IPS-20b (cell line): ENCODE measurements around the gene GNAQ.

Source experiments
- H3K27ac ChIP-seq: one replicate; pipeline ENCODE4 v1.5.1; 2013; ENCODE audit warnings: low read length
- H3K27me3 ChIP-seq: 2 replicates; pipeline ENCODE4 v1.6.1; 2013; ENCODE audit warnings: mild to moderate bottlenecking, low read length, inconsistent platforms; ENCODE audit not compliant: insufficient read depth
- H3K36me3 ChIP-seq: 2 replicates; pipeline ENCODE4 v1.6.1; 2013; ENCODE audit warnings: low read depth, mild to moderate bottlenecking, inconsistent platforms, low read length, moderate library complexity; ENCODE audit not compliant: insufficient read depth
- H3K4me1 ChIP-seq: 2 replicates; pipeline ENCODE4 v1.6.1; 2013; ENCODE audit warnings: mild to moderate bottlenecking, control low read depth, inconsistent platforms, low read length, moderate library complexity; ENCODE audit not compliant: insufficient read depth
- H3K4me3 ChIP-seq: 2 replicates; pipeline ENCODE4 v1.5.1; 2013; ENCODE audit warnings: mild to moderate bottlenecking, low read length, inconsistent platforms
- H3K9ac ChIP-seq: 2 replicates; pipeline ENCODE4 v1.6.1; 2013; ENCODE audit warnings: low read depth, mild to moderate bottlenecking, inconsistent platforms, low read length, moderate library complexity
- H3K9me3 ChIP-seq: 2 replicates; pipeline ENCODE4 v1.6.1; 2013; ENCODE audit warnings: mild to moderate bottlenecking, low read depth, low read length, inconsistent platforms; ENCODE audit not compliant: insufficient read depth

GNAQ gene

DNA sequence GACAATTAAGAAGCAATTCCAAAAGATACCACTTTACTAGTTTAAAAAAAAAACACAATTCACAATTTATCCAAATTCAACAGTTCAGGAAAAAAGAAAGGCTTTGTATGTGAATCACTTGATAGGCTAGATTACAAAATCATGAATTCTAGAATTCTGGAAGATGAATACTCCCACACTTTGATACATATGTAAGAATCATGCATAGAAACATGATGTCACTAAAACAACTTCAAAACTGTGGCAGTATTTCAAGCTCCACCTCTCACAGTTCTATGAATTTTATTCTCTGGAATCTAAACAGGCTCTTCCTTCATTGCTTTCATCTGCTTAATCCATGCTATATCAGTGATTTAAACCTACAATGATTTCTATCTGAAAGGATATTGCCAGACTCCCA, 51.0 kb downstream of the GNAQ start:
- Histone ChIP-seq H3K27ac (no peak overlapping the region), H3K9ac (no peak overlapping the region), H3K27me3 (no peaks in the 10 kb centered on the region), H3K36me3 (no peaks in the 10 kb centered on the region), H3K9me3 (no peaks in the 10 kb centered on the region), H3K4me3 (no peak overlapping the region), H3K4me1 (peaks cover 25% of the 10 kb centered on the region)

DNA sequence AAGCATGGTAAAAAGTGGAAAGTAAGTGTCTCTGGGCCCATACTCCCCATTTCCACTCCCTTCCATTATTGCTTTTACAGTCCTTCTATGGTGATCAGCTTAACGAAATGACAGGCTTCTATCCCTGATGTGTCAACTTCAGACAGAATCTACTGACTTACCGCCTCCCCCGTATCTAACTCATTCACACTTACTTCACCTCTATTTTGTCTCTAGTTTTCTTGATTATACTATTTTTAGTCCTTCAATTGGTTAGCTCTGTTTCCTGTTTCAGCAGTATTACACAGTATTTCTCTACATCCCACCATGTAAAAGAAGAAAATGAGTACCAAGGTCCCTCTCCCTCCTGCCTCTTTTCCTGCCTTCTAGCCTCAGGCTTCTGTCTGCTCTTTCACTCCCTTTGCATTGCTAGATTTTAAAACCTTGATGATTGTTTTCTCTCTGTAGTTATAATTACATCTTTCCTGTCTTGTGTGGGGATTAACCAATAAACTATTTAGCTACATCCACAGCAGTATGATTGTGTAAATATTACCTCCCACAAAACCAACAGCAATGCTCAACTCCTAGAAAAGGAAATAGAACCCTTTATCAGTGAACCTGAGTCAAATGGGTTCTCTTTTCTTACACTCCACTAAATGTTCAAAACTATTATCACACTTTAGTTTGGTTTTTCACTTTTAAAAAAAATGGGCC, 53.4 kb downstream of the GNAQ start:
- Histone ChIP-seq H3K27ac (no peak overlapping the region), H3K4me3 (no peak overlapping the region), H3K4me1 (peaks cover 37% of the 10 kb centered on the region), H3K9ac (no peak overlapping the region), H3K27me3 (no peaks in the 10 kb centered on the region), H3K36me3 (no peaks in the 10 kb centered on the region), H3K9me3 (no peaks in the 10 kb centered on the region)

DNA sequence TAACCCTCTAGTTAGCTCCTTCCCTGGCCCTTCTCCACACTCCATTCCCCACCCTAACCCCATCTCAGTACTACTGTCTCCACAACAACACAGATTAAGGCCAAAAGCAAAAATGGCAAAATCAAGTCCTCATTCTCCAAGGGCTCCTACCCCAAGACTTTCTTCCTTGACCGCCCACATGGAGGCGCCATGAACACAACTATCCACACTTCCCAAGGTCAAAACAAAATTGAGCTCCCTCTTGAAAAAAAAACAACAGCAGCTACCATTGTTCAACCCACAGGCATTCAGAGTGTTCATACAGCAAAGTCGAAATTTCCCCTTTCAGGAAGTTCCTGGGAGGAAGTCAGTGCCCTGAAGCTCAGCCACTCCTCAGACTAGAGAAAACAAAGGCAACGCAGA, 54.4 kb downstream of the GNAQ start:
- Histone ChIP-seq H3K36me3 (no peaks in the 10 kb centered on the region), H3K4me3 (no peak overlapping the region), H3K27ac (no peak overlapping the region), H3K9ac (no peak overlapping the region), H3K4me1 (peaks cover 37% of the 10 kb centered on the region), H3K9me3 (no peaks in the 10 kb centered on the region), H3K27me3 (no peaks in the 10 kb centered on the region)

DNA sequence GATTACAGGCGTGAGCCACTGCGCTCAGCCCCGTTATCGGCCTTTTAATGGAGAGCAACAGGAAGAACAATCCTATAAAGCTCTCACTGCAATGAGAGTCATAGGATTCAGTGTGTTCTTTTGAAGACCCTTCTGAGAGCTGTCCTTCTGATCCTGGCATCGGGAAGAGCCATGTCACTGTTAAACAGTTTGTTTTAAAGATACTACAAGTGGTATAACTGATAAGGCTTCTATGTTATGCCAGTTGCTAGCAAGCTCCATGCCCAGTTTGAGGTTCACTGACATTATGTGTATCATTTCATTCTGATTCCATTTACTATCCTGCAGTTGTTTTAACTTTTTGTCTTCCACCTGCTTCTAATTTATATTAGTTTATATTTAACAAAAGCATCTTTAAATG, 55.8 kb downstream of the GNAQ start:
- no peak overlapping the region for H3K27ac ChIP-seq
- peaks cover 33% of the 10 kb centered on the region for H3K4me1 ChIP-seq
- no peak overlapping the region for H3K9ac ChIP-seq
- no peaks in the 10 kb centered on the region for H3K36me3 ChIP-seq
- H3K27me3 ChIP-seq, result no peaks in the 10 kb centered on the region
- no peaks in the 10 kb centered on the region for H3K9me3 ChIP-seq
- H3K4me3 ChIP-seq, result no peak overlapping the region

DNA sequence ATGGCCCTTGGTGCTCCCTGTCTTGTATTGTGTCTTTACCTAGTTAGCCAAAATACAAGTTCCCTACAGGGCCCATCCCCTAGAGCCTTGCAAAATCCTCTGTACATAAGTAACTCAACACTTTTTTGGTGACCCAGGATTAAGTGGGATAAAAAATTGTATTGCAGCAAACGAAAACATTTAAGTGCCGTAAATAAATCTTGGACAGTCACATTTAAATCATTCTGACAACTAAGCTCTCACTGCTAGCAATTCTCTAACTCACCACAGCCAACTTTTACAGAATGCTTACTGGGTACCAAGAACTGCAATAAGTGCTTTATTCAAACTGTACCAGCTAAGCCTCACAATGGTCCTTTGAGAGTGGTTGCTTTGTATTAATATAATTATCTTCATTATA, 56.6 kb downstream of the GNAQ start:
- no peaks in the 10 kb centered on the region for H3K9me3 ChIP-seq
- H3K4me3 ChIP-seq, result no peak overlapping the region
- H3K4me1 ChIP-seq, result peaks cover 33% of the 10 kb centered on the region
- H3K9ac ChIP-seq, result no peak overlapping the region
- no peak overlapping the region for H3K27ac ChIP-seq
- H3K36me3 ChIP-seq, result no peaks in the 10 kb centered on the region
- H3K27me3 ChIP-seq, result no peaks in the 10 kb centered on the region

DNA sequence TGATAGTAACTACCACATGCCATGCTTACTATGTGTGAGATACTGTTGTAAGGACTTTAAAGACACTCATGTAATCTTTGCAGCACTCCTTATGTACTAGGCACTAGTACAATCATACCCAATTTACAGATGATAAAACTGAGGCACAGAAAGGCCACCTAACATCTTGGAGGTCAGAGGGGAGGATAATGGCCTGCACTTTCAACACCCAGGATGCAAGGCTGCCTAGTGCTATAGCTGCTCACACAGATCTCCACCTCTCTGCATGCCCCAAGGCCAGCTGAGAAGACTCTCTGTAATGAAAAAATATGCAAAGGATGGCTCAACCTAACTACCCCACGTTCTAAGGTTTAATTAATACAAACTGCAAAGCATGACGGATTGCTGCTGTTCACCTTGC, 57.2 kb downstream of the GNAQ start:
- peaks cover 27% of the 10 kb centered on the region for H3K4me1 ChIP-seq
- H3K4me3 ChIP-seq, result no peak overlapping the region
- H3K27ac ChIP-seq, result no peak overlapping the region
- H3K36me3 ChIP-seq, result no peaks in the 10 kb centered on the region
- no peak overlapping the region for H3K9ac ChIP-seq
- H3K9me3 ChIP-seq, result no peaks in the 10 kb centered on the region
- H3K27me3 ChIP-seq, result no peaks in the 10 kb centered on the region

DNA sequence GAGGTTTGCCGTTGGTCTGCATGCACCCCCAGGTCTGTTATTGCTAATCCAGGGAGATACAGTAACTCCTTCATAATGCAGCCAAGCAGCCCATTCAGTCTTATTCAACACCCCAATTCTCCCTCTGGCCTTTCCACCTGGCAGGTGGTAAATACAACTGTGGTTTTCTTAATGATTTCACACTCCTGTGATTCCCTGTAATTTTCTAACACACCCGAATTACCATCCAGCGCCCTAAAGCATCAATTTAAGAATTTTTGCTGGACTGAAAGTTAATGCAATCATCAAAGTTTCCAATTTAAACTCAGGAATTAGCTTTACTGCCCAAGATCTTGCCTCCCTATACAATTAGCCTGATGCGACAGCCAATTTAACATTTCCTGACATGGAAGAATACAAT, 62.5 kb downstream of the GNAQ start:
- Histone ChIP-seq H3K9ac (no peak overlapping the region), H3K9me3 (no peaks in the 10 kb centered on the region), H3K4me3 (no peak overlapping the region), H3K27me3 (no peaks in the 10 kb centered on the region), H3K36me3 (no peaks in the 10 kb centered on the region), H3K27ac (no peak overlapping the region), H3K4me1 (peaks cover 10% of the 10 kb centered on the region)

DNA sequence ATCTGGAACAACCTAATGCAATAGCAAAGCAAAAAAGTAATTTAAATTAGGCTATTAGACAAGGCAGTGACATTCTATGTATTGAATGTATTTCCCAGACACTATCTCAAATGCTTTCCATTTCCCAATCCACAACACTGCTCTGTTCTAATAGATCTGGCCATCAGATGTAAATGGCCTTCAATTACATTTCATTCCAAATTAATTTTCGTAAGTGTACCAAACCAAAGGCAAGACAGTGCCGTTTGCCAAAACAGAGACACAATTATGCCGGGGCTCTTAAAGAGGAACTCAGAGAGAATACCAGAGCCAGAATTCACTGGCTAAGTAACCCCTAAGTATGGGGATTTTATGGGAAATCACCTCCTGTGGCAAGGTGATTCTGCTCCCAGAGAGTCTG, 63.1 kb downstream of the GNAQ start:
- H3K9me3 ChIP-seq, result no peaks in the 10 kb centered on the region
- no peak overlapping the region for H3K9ac ChIP-seq
- H3K27me3 ChIP-seq, result no peaks in the 10 kb centered on the region
- no peaks in the 10 kb centered on the region for H3K36me3 ChIP-seq
- no peak overlapping the region for H3K27ac ChIP-seq
- no peak overlapping the region for H3K4me3 ChIP-seq
- peaks cover 9% of the 10 kb centered on the region; the same call in 1 of the 2 replicates for H3K4me1 ChIP-seq

DNA sequence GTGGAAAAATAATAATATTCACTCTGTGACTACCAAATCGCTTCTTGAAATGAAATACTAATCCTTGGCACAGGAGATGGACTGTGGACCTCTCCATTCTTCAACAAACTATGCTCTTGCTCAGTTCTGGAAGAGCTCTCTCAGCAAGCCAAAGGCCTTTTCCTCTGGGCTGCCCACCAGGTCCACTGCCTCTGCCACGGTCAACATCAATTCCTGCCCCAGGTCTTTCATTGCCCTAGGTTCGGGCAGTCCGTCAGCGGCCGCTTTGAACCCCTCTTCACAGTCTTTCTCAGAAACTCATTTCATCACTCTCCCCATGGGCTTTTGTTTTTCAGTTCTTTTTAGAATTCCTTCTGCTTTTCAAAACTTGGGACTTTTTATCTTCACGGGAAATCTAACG, 64.9 kb downstream of the GNAQ start:
- Histone ChIP-seq H3K4me3 (no peak overlapping the region), H3K9me3 (no peaks in the 10 kb centered on the region), H3K27ac (no peak overlapping the region), H3K27me3 (no peaks in the 10 kb centered on the region), H3K36me3 (no peaks in the 10 kb centered on the region), H3K4me1 (peaks cover 15% of the 10 kb centered on the region; the same call in 1 of the 2 replicates), H3K9ac (no peak overlapping the region)

DNA sequence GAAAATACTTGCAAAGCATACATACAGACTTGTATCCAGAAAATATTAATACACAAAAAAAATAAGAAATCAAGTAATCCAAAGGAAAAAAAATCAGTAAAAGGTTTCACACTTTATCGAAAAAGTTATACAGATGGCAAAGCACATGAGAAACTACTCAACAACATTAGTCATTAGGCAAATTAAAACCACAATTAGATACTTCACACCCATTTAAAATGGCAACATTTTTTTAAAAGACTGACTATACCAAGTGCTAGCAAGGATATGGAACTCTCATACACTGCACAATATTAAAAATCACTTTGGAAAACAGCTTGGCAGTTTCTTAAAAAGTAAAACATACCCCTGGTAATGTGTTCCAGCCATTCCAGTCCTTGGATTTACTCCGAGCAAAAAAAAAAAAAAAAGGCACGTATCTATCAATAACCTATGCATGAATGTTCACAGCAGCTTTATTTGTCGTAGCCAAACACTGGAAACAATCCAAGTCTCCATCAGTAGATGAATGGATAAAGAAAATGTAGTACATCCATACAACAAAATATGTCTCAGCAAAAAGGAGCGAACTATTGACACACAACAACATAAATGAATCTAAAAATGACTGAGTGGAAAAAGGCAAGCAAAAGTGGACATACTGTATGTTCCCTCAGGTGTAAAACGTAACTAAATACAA, 66.0 kb downstream of the GNAQ start:
- no peak overlapping the region for H3K9ac ChIP-seq
- no peaks in the 10 kb centered on the region for H3K36me3 ChIP-seq

DNA sequence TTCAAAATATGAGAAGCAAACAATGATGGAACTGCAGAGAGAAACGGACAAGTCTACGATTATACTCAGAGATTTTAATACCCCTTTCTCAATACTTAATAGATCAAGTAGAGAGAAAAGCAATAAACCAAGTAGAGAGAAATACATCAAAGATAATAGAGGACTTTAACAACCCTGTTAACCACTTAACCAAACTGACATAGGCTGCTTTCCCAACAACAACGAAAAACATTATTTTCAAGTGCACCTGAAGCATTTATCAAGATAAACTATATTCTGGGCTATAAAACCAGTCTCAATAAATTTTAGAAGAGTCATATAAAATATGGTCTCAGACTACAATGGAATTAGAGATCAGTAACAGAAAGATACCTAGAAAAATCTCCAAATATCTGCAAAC, 67.4 kb downstream of the GNAQ start:
- Histone ChIP-seq H3K27ac (no peak overlapping the region), H3K36me3 (no peaks in the 10 kb centered on the region), H3K27me3 (no peaks in the 10 kb centered on the region), H3K4me3 (no peak overlapping the region), H3K9me3 (no peaks in the 10 kb centered on the region), H3K4me1 (peaks cover 36% of the 10 kb centered on the region), H3K9ac (no peak overlapping the region)

More for the DNA sequence above, 66.0 kb downstream of the GNAQ start:
- H3K27me3 ChIP-seq, result no peaks in the 10 kb centered on the region
- no peak overlapping the region for H3K4me3 ChIP-seq
- peaks cover 26% of the 10 kb centered on the region for H3K4me1 ChIP-seq
- H3K27ac ChIP-seq, result no peak overlapping the region
- H3K9me3 ChIP-seq, result no peaks in the 10 kb centered on the region

DNA sequence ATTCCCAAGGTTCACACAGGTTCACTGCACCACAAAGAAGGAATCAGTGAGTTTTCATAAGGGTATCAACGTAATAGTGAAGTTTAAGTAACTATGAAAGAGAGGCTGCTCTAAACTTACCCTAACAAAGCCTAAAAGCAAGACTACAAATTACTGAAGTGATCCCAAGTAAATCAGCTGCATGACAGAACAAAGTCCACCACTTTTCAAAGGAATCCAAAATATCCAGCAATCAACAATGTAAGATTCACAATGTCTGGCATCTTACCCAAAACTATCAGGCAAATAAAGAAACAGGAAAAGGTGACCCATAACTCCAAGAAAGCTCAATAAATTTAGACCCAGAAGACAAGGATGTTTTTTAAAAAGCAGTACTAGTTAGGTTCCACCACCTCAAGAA, 70.1 kb downstream of the GNAQ start:
- no peaks in the 10 kb centered on the region for H3K27me3 ChIP-seq
- no peak overlapping the region for H3K27ac ChIP-seq
- no peaks in the 10 kb centered on the region for H3K36me3 ChIP-seq
- H3K4me1 ChIP-seq, result peaks cover 50% of the 10 kb centered on the region
- H3K9me3 ChIP-seq, result no peaks in the 10 kb centered on the region
- H3K9ac ChIP-seq, result peak overlapping the region; percentile 12; the same call in 1 of the 2 replicates
- no peak overlapping the region for H3K4me3 ChIP-seq
